Esophagus (tissue), 2 donors: ENCODE data around the gene SGK1. TPM values are rescaled to one million over a fixed set of nuclear protein-coding genes. Genes with fewer than 3 reads are reported as not detected.

ENCODE experiments used
- H3K27ac ChIP-seq, 2 donors: one replicate each; pipeline ENCODE4 v1.5.1; 2013; ENCODE audit warnings: low read depth in 2 of 2, mild to moderate bottlenecking in 2 of 2, inconsistent platforms in 1 of 2, low read length in 1 of 2, moderate library complexity in 1 of 2
- H3K27me3 ChIP-seq, 2 donors: one replicate each; pipeline ENCODE4 v1.6.1; 2013; ENCODE audit warnings: low read length in 2 of 2, control low read depth in 1 of 2, mild to moderate bottlenecking in 1 of 2; ENCODE audit not compliant: insufficient read depth in 2 of 2, control insufficient read depth in 1 of 2
- H3K36me3 ChIP-seq, 2 donors: one replicate each; pipeline ENCODE4 v1.6.1; 2013; ENCODE audit warnings: low read length in 1 of 2; ENCODE audit not compliant: control insufficient read depth in 2 of 2, insufficient read depth in 2 of 2
- H3K4me1 ChIP-seq, 2 donors: one replicate each; pipeline ENCODE4 v1.6.1; 2013; ENCODE audit warnings: low read length in 1 of 2; ENCODE audit not compliant: control insufficient read depth in 2 of 2, insufficient read depth in 2 of 2
- H3K4me3 ChIP-seq, 2 donors: one replicate each; pipeline ENCODE4 v1.5.1; 2013; ENCODE audit warnings: low read length in 2 of 2, mild to moderate bottlenecking in 2 of 2, low read depth in 1 of 2, moderate library complexity in 1 of 2
- H3K9me3 ChIP-seq, 2 donors: one replicate each; pipeline ENCODE4 v1.6.1; 2013; ENCODE audit warnings: mild to moderate bottlenecking in 2 of 2, low read depth in 1 of 2, low read length in 1 of 2, moderate library complexity in 1 of 2; ENCODE audit not compliant: control insufficient read depth in 2 of 2, insufficient read depth in 1 of 2
- WGBS, 2 donors: extraction: QIAGEN DNeasy Blood & Tissue Kit; methylation state at CpG; one replicate each; pipeline ENCODE4 v1.1.7; 2013; 5-methylcytosine and 5-hydroxymethylcytosine counted together
- polyA plus RNA-seq, 2 donors: library from polyadenylated mRNA; stranded (reverse); fragments of 200-250 nt; gene quantifications; one replicate each; pipeline ENCODE4 v1.2.3, GENCODE V29; 2013
- donor health status: healthy with polysubstance abuse.
- donor health status: Bipolar disorder and iron deficiency.

The SGK1 gene
- polyA plus RNA-seq, 2 donors: 64.7 to 66.4 TPM

DNA sequence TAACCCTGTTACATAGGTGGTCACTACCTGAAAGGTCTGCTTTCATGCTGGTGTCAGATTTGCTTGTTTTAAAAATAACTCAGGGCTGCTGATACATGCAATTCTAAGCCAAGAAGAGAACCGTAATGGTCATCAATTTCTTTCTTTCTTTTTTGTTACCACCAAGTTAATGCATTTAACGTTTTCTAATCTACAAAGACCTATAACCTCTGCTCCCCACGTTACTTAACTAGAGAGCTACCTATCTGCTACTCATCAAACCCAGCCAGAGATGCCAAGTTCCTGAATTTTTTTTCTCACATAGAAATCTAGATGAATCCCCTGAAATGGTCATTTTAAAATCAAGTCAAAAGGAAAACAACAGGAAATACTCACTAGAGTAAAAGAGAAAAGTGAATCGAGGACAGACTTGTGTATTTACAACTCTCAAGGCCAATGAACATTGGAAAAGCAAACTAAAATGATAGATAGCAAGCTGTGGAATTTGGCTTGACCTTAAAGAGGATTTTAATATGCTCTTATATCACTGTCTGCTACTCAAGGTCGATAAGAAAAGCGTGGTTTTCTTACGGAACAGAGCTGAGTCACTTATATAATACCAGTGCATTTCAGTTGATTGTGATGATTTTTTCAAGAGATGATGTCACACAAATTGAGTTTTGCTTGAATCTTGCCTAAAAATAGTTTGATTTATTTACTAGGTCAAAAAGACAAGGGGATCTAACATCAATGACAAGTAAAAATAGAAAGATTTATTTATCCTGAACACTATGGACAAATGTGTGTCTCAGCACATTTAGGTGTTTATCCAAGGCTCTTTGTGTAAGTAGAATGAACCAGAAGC lies 67.9 kb downstream of the SGK1 start:
- no peaks in the 10 kb centered on the region for H3K4me1 ChIP-seq
- no peaks in the 10 kb centered on the region for H3K9me3 ChIP-seq
- H3K36me3 ChIP-seq: no peaks in the 10 kb centered on the region
- WGBS, 2 donors: 37 to 53% methylated on average over 7 of the region's 7 CpGs
- no peak overlapping the region for H3K4me3 ChIP-seq
- H3K27ac ChIP-seq: no peak overlapping the region
- H3K27me3 ChIP-seq: no peaks in the 10 kb centered on the region

DNA sequence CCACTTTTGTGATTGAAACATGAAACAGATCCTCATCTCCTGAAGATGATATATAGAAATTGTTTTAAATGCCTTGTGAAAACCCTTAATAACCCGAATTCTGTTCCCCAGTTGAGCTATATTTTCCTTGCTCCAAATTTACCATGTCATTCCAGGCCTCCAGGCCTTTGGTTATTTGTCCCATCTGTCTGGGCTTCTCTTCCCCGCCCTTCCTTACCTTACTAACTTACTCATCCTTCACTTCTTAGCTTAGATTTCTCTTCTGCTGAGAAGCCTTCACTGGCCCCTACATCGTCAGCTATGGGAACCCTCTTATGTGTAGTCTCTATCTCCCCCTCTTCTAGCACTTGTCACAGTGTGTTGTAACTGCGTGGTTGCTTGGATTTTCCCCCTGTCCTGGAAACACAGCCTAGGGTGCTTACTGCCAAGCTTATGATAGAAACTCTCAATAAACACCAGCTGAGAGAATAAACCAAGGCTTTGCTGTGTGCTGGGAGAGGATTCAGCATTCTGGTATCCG lies 68.6 kb downstream of the SGK1 start:
- Histone ChIP-seq H3K36me3 (no peaks in the 10 kb centered on the region), H3K4me1 (no peaks in the 10 kb centered on the region), H3K4me3 (no peak overlapping the region), H3K27me3 (no peaks in the 10 kb centered on the region), H3K9me3 (no peaks in the 10 kb centered on the region), H3K27ac (no peak overlapping the region)
- 76 to 81% methylated on average over 5 of the region's 5 CpGs for WGBS, 2 donors

DNA sequence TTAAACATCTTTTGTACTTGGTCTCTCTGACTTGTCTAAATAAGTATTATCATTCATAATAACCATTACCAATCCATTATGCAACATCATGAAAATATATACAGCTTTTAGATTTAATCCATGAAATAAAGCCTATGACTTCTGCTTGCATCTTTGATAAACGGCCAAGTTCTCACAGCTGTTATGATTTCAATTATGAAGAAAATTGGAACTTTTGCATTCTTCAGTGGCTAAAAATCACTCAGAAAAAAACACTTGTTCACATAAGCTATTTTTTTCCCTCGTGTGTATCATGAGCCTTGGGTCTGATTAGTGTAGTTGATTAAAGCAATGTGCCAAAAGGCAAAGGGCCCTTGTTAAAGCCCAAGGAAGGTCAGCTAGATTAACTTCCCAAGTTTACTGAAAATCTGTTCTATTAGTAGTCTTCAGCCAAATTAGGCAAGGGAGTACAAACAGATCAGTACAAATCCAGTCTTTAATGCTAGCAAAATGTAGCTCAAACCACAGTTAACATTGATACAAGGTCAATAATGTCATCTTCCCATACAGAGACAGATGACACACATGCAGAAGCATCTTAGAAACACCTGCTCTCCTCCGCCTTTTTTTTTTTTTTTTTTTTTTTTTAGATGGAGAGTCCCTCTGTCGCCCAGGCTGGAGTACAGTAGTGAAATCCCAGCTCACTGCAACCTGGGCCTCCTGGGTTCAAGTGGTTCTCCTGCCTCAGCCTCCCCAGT lies 69.9 kb downstream of the SGK1 start:
- no peaks in the 10 kb centered on the region for H3K4me1 ChIP-seq
- H3K27ac ChIP-seq: no peak overlapping the region
- 60 to 67% methylated on average over 4 of the region's 4 CpGs for WGBS, 2 donors
- H3K9me3 ChIP-seq: no peaks in the 10 kb centered on the region
- no peaks in the 10 kb centered on the region for H3K36me3 ChIP-seq
- no peaks in the 10 kb centered on the region for H3K27me3 ChIP-seq
- H3K4me3 ChIP-seq: no peak overlapping the region

GRCh38 chr6:134247231-134247833 lies 70.6 kb downstream of the SGK1 start:
- no peaks in the 10 kb centered on the region for H3K9me3 ChIP-seq
- no peaks in the 10 kb centered on the region for H3K27me3 ChIP-seq
- no peaks in the 10 kb centered on the region for H3K36me3 ChIP-seq
- H3K27ac ChIP-seq: peak overlapping the region in 1 of 2 donors; percentile 86
- no peaks in the 10 kb centered on the region for H3K4me1 ChIP-seq
- H3K4me3 ChIP-seq: no peak overlapping the region
- WGBS, 2 donors: 25 to 30% methylated on average over 5 of the region's 5 CpGs

DNA sequence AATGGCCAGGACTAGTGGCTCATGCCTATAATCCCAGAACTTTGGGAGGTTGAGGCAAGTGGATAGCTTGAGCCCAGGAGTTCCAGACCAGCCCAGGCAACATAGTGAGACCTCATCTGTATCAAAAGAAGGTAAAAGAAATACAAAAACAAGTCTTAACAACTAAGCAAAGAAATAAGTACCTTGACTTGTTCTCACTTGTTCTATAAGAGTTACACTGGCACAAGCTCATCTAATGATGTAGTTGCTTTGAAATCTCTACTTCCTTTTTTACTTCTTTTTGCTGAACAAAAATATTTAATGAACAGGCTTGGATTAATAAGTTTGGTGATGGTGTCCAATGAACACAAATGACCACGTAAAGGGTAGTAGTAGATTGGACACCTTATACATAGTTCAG lies 72.2 kb downstream of the SGK1 start:
- Histone ChIP-seq H3K36me3 (no peaks in the 10 kb centered on the region), H3K27me3 (no peaks in the 10 kb centered on the region), H3K27ac (peak overlapping the region; percentile 42 to 60), H3K4me3 (no peak overlapping the region), H3K4me1 (peaks cover 0 to 4% of the 10 kb centered on the region in 2 donors), H3K9me3 (no peaks in the 10 kb centered on the region)
- 57 to 66% methylated on average over 1 of the region's 1 CpG for WGBS, 2 donors

GRCh38 chr6:134245041-134245440 lies 72.9 kb downstream of the SGK1 start:
- 39 to 41% methylated on average over 2 of the region's 2 CpGs for WGBS, 2 donors
- Histone ChIP-seq H3K4me1 (peaks cover 0 to 4% of the 10 kb centered on the region in 2 donors), H3K36me3 (no peaks in the 10 kb centered on the region), H3K27me3 (no peaks in the 10 kb centered on the region), H3K4me3 (no peak overlapping the region), H3K9me3 (no peaks in the 10 kb centered on the region), H3K27ac (peak overlapping the region in 1 of 2 donors; percentile 41)

GRCh38 chr6:134240665-134241431 lies 77.1 kb downstream of the SGK1 start:
- Histone ChIP-seq H3K9me3 (no peaks in the 10 kb centered on the region), H3K27ac (peak overlapping the region in 1 of 2 donors; percentile 5), H3K4me3 (no peak overlapping the region), H3K4me1 (peaks cover 0 to 6% of the 10 kb centered on the region in 2 donors), H3K36me3 (no peaks in the 10 kb centered on the region), H3K27me3 (no peaks in the 10 kb centered on the region)
- 39 to 55% methylated on average over 9 of the region's 9 CpGs for WGBS, 2 donors

- H3K9me3 ChIP-seq: no peaks in the 10 kb centered on the region
- peaks cover 0 to 6% of the 10 kb centered on the region in 2 donors for H3K4me1 ChIP-seq
- WGBS, 2 donors: 58 to 62% methylated on average over 6 of the region's 6 CpGs
Observed at GRCh38 chr6:134238960-134239795, 78.7 kb downstream of the SGK1 start.

More at GRCh38 chr6:134238960-134239795, 78.7 kb downstream of the SGK1 start:
- Histone ChIP-seq H3K4me3 (no peak overlapping the region), H3K36me3 (no peaks in the 10 kb centered on the region), H3K27ac (no peak overlapping the region), H3K27me3 (no peaks in the 10 kb centered on the region)
